Stimulated activated CD4-positive, alpha-beta T cell treated with anti-CD3 and anti-CD28 coated beads, TNF-alpha, amount 100 ng/mL, for 1 hour (primary cell): ENCODE measurements around the gene C13orf46.
"Not testable (repeated sequence)": the region's sequence is repeated elsewhere in the genome, so short reads cannot be mapped to it uniquely, and the experiment has no call there.

Experiments used
- DNase-seq, 3 donors: peaks; one replicate each; pipeline ENCODE4 v3.0.0-alpha.2; 2020; ENCODE audit warnings: low read depth in 3 of 3, low spot score in 1 of 3

Gene C13orf46

DNA sequence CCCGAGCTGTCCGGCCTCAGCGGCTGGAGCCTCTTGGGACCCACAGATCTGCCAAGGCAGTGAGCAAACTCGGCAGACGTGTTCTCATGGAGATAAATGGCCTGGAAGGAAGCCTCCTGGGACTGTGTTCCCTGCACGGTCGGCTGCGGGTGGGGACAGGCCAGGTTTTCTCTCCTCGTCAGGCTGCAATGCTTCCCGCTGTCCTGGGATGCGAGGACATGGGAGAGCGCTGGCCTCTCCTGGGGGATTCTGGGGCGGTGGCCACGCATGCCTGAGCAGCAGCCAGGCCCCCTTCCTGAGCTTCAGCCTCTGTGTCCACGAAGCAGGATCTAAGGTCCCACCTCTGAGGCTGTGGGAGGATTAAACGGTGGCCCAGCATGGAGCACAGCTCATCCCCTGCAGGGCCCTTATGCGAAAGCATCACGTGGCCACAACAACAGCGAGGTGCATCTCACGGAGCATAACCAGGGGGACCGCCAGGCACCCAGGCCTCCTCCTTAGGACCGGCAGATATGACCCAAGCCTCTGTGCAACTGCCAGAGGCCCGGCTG, 21.2 kb upstream of the C13orf46 start:
- no peak for DNase-seq

GRCh38 chr13:113992276-113993005, 18.6 kb upstream of the C13orf46 start:
- no peak for DNase-seq

DNA sequence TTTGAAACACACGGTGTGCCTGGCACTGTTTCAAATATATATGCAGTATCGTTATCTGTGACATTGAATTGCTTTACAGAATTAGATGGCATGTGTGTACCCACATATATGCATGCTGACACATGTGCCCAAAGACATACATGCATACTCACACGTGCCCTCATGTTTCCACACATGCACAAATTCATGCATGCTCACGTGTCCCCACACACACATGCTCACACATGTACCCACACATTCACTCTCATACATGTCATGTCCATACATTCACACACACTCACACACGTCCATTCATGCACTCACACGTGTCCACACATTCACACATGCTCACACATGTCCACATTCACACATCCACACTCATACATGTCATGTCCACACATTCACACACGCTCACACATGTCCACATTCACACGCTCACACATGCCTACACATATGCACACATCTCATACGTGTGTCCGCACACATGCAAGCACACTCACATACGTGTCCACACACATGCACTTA, 17.9 kb upstream of the C13orf46 start:
- DNase-seq: no peak

DNA sequence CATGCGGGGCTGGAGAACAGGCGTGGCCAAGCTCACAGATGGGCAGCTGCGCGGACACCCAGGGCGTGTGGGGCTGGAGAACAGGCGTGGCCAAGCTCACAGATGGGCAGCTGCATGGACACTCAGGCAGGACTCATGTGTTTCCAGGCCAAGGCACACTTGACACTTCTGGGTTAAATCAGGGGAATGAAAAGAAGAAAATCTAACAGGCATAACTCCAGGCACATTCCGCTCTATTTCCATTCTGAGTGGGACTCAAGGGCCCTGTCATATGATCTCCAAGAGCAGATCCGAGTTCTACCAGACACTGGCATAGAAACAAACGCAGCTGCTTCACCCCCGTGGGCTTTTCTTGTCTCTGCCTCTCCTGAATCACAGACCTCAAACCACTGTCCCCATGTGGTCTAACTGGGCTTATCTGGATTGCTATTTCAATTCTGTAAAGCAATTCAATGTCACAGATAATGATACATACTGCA, 17.4 kb upstream of the C13orf46 start:
- DNase-seq: no peak

- no peak for DNase-seq
Measured at GRCh38 chr13:113990321-113990837, 16.5 kb upstream of the C13orf46 start.

DNA sequence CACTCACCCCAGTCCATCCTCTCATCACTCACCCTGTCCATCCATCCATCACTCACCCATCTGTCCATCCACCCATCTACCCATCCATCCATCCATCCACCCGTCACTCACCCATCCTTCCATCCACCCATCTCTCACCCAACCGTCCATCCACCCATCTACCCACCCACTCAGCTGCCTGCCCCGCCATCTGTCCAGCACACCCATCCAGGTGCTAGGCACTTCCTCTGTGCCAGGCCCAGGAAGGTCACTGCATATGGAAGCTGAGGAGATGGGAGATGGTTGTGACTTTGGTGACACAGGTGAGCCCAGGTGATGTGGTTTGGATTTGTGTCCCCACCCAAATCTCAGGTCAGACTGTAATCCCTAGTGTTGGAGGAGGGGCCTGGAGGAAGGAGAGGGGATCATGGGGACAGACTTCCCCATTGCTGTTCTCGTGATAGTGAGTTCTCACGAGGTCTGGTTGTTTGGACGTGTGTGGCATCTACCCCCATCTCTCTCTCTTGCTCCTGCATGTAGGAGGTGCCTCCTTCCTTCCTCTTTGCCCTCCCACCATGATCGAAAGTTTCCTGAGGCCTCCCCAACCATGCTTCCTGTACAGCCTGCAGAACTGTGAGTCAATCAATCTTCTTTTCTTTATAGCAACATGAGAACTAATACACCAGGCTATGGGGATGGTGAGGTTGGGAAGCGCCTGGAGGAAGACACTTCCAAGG, 15.9 kb upstream of the C13orf46 start:
- DNase-seq: no peak

DNA sequence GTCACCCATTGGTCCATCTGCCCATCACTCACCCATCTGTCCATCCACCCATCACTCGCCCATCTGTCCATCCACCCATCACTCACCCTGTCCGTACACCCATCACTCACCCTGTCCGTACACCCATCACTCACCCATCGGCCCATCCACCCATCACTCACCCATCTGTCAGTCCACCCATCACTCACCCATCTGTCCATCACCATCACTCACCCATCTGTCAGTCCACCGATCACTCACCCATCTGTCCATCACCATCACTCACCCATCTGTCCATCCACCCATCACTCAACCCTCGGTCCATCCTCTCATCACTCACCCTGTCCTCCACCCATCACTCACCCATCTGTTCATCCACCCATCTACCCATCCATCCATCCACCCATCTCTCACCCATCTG, 15.0 kb upstream of the C13orf46 start:
- DNase-seq: not testable (repeated sequence)

DNA sequence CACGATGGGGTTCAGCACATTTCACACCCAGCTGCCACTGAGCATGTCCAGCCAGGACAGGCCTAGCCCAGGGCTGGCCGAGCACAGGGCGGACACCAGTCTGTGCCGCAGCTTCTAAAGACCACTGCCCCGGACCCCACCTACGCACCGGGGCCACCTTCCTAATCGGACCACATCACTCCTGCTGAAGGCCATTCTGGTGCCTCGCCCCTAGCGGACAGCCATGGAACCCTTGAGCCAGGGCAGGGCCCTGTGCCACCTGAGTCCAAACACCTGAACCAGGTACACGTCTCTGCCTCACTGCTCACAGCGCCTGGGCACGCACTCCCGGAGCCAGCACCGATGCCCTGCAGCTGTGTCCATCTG, 8.4 kb upstream of the C13orf46 start:
- DNase-seq: no peak

DNA sequence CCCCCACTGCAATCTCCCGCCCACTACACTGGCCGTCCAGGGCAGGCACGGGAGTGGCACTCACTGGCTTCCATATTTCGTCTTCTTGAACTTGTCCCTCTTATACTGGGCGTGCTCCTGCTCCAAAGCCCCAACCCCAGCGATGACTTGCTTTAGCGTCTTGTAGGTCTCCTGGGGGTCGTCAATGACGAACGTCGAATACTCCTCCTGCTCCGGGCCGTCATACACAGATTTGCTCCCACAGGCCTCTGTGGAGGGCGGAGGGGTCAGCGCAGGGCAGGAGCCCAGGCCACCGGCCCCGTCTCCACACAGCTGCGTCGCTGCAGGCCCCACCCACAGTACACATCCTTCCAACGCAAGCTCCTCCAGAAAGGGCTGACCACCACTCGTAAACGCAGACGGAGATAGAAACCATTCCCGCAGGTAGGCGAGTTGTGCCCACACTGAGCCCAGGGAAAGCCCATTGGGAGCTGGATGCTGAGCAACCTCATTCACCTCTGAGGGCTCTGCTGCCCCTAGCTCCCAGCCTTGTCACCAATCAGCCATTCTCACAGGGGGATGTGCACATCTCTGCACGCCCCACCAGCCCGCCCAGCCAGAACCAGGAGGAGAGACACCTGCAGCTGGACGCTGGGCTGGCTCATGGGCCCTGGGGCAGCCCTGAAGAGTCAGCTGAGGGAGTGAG, 7.9 kb upstream of the C13orf46 start:
- DNase-seq: no peak

- DNase-seq: no peak
Measured at GRCh38 chr13:113981194-113981605, 7.3 kb upstream of the C13orf46 start.

GRCh38 chr13:113980489-113981064, 6.7 kb upstream of the C13orf46 start:
- DNase-seq: no peak

DNA sequence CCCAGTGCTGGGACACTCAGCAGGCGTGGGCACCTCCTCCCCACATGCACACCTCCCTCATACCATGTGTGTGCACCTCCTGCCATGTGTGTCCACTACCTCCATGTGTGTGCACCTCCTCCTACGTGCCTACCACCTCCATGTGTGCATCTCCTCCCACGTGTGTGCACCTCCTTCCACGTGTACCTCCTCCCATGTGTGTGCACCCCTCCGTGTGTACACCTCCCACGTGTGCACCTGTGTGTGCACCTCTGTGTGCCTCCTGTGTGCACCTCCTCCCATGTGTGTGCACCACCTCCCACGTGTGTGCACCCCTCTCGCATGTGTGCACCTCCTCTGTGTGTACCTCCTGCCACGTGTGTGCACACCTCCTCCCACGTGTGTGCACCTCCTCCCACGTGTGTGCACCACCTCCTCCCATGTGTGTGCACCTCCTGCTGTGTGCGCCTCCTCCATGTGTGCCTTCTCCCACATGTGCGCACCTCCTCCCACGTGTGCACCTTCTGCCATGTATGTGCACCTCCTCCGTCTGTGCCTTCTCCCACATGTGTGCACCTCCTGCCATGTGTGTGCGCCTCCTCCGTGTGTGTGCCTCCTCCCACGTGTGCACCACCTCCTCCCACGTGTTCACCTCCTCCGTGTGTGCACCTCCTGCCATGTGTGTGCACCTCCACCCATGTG, 6.1 kb upstream of the C13orf46 start:
- DNase-seq: no peak

GRCh38 chr13:113978741-113979481, 5.0 kb upstream of the C13orf46 start:
- no peak for DNase-seq

GRCh38 chr13:113977976-113978375, 4.1 kb upstream of the C13orf46 start:
- no peak for DNase-seq

- DNase-seq: no peak
Measured at GRCh38 chr13:113976711-113977684, 3.1 kb upstream of the C13orf46 start.

GRCh38 chr13:113975416-113975815, 1.5 kb upstream of the C13orf46 start:
- DNase-seq: no peak

DNA sequence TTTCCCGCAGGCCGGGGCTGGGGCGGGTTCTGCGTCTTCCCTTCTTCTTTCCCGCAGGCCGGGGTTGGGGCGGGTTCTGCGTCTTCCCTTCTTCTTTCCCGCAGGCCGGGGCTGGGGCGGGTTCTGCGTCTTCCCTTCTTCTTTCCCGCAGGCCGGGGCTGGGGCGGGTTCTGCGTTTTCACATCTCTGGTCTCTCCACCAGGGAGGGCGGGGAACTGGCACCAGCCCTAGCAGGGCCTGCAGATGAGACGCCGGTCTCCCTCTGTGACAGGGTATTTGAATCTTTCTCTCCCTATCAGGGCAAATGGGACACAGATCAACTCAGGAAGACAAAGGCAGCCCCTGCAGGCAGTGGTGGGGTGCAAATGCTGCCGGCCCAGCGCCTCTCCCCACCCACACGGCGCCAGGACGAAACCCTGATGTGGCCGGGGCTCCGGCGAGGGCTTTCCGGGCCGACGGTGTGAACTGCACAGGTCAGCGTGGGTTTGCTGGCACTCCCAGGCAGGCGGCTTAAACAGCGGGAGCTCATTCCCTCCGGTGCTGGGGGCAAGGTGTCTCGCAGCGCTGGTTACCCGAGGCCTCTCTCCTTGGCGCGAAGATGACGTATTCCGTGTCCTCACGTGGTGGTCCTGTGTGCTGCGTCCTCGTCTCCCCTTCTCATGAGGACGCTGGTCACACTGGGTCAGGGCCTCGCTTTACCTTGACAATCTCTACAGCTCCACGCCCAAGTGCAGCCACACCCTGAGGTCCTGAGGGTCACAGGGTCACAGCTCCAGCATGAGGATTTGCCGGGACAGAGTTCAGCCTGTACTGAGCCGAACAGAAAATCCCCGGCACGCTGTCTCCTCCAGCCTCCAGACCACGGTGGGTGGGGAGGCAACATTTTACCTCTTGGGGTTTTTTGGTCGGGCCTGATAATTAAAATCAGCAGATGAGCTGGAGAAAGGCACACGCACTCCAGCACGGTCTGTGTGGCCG, 717 bp upstream of the C13orf46 start:
- no peak for DNase-seq
